ENCODE data around the gene NFATC3. TPM values are rescaled to one million over a fixed set of nuclear protein-coding genes. Genes with fewer than 3 reads are reported as not detected.
A peak's percentile ranks its signal among the peaks of the same experiment; 100 is the strongest.

NFATC3 gene
- total RNA-seq, 2 experiments from 2014 or later = 146 to 159 TPM

DNA sequence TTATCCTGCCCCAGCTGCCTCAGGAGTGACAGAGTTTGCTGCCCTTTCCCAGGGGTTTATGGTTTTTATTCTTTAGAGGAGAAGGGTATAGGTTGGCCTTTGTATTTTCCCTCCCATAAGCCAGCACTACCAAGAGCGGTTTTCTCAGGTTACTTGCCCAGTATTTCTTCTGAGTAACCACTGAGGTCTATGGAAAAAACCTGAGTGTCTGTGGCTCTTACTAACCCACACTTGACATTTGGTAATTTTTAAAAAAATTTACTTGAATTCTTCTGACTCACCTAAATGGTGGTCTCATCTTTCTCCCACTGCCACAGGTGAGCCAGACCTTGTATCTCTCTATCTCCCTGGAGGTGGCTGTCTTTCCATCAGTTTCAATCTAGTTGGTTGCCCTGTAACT, 185.2 kb downstream of the NFATC3 start:
- peaks cover 87% of the 10 kb centered on the region for H3K4me1 Mint-ChIP-seq
- POLR2A ChIA-PET = no interaction called here
- H3K9me3 Mint-ChIP-seq = no peaks in the 10 kb centered on the region
- H3K4me3 Mint-ChIP-seq = no peak overlapping the region
- DNase-seq = no peak
- H3K27ac Mint-ChIP-seq = peak overlapping the region; percentile 25
- H3K36me3 Mint-ChIP-seq (ENCODE audit: low read depth) = peaks cover 71% of the 10 kb centered on the region
- no peaks in the 10 kb centered on the region for H3K27me3 Mint-ChIP-seq
- CTCF ChIA-PET = interaction anchor here (1.1 to 3.5 kb wide), 4 partner anchors 9 to 42 kb away, joined by 4 to 15 read pairs (median 8); no protein-coding TSS in a partner anchor

- Mint-ChIP-seq H3K27me3 (no peaks in the 10 kb centered on the region), H3K4me1 (peaks cover 86% of the 10 kb centered on the region), H3K9me3 (no peaks in the 10 kb centered on the region), H3K36me3 (ENCODE audit: low read depth) (peaks cover 71% of the 10 kb centered on the region), H3K27ac (peak overlapping the region; percentile 94), H3K4me3 (peak overlapping the region; percentile 66)
- peak; percentile 69 for DNase-seq
- POLR2A ChIA-PET = no interaction called here
- CTCF ChIA-PET = interaction anchor here (1.0 to 3.3 kb wide), 7 partner anchors 9 to 56 kb away, joined by 3 to 16 read pairs (median 10); partner anchors contain the start of gene SLC7A6
Measured at GRCh38 chr16:68272507-68273209, 187.5 kb downstream of the NFATC3 start.

GRCh38 chr16:68273459-68273858, 188.3 kb downstream of the NFATC3 start:
- Mint-ChIP-seq H3K27ac (peak overlapping the region; percentile 94), H3K4me1 (peaks cover 79% of the 10 kb centered on the region), H3K9me3 (no peaks in the 10 kb centered on the region), H3K36me3 (ENCODE audit: low read depth) (peaks cover 65% of the 10 kb centered on the region), H3K4me3 (peak overlapping the region; percentile 66), H3K27me3 (no peaks in the 10 kb centered on the region)
- POLR2A ChIA-PET = no interaction called here
- CTCF ChIA-PET = interaction anchor here (1.3 to 3.3 kb wide), 5 partner anchors 10 to 26 kb away, joined by 3 to 16 read pairs (median 12); partner anchors contain the start of gene SLC7A6
- no peak for DNase-seq

- no peaks in the 10 kb centered on the region for H3K9me3 Mint-ChIP-seq
- peaks cover 65% of the 10 kb centered on the region for H3K36me3 Mint-ChIP-seq (ENCODE audit: low read depth)
- peak overlapping the region; percentile 66 for H3K4me3 Mint-ChIP-seq
- CTCF ChIA-PET = interaction anchor here (1.3 to 3.6 kb wide), 6 partner anchors 10 to 26 kb away, joined by 3 to 16 read pairs (median 12); partner anchors contain the start of gene SLC7A6
- no peaks in the 10 kb centered on the region for H3K27me3 Mint-ChIP-seq
- POLR2A ChIA-PET = no interaction called here
- no peak for DNase-seq
- H3K4me1 Mint-ChIP-seq = peaks cover 76% of the 10 kb centered on the region
- H3K27ac Mint-ChIP-seq = peak overlapping the region; percentile 94
Measured at GRCh38 chr16:68273896-68274295, 188.7 kb downstream of the NFATC3 start.

- Mint-ChIP-seq H3K36me3 (ENCODE audit: low read depth) (peaks cover 64% of the 10 kb centered on the region), H3K27me3 (no peaks in the 10 kb centered on the region), H3K27ac (peak overlapping the region; percentile 94), H3K9me3 (no peaks in the 10 kb centered on the region), H3K4me1 (peaks cover 74% of the 10 kb centered on the region), H3K4me3 (no peak overlapping the region)
- POLR2A ChIA-PET = interaction anchor here (0.7 kb wide), 1 partner anchor 15 kb away, joined by 3 read pairs; no protein-coding TSS in a partner anchor
- DNase-seq = no peak
- CTCF ChIA-PET = interaction anchor here (1.4 to 3.6 kb wide), 6 partner anchors 10 to 25 kb away, joined by 3 to 16 read pairs (median 12); partner anchors contain the start of gene SLC7A6
Measured at GRCh38 chr16:68274441-68274840, 189.3 kb downstream of the NFATC3 start.

DNA sequence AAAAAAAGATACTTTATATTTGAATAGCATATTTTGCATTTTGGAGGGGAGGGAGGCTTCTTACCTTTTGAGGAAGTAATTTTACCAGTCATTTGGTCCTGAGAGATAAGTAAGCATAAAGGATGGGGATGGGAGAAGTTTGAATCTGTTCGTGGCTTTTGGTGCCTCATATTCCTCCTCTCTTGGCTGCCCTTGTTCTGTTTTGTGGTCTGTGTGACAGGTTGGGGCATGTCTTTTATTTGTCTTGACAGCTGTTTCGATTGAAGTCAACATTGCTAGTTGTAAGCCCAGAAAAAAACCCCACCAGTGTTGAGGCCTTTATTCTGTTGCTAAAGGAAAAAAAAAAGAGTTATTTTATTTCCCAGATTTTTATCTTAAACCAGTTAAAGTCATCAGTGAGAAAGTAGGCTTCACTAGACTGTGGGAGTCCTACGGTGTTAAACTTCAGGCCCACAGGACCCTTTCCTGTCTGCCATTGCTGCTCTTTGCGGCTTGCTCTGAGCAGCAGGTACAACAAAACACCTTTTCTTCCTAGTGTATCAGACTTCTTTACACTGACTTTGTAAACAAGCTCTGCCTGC, 190.5 kb downstream of the NFATC3 start:
- peak overlapping the region; percentile 49 for H3K4me3 Mint-ChIP-seq
- ChIA-PET CTCF (interaction anchor here (1.1 to 3.6 kb wide), 7 partner anchors 12 to 24 kb away, joined by 3 to 16 read pairs (median 10); partner anchors contain the start of gene SLC7A6), POLR2A (interaction anchor here (1.0 kb wide), 1 partner anchor 14 kb away, joined by 3 read pairs; no protein-coding TSS in a partner anchor)
- DNase-seq = peak; percentile 73
- no peaks in the 10 kb centered on the region for H3K27me3 Mint-ChIP-seq
- H3K9me3 Mint-ChIP-seq = no peaks in the 10 kb centered on the region
- peaks cover 72% of the 10 kb centered on the region for H3K4me1 Mint-ChIP-seq
- H3K36me3 Mint-ChIP-seq (ENCODE audit: low read depth) = peaks cover 63% of the 10 kb centered on the region
- H3K27ac Mint-ChIP-seq = peak overlapping the region; percentile 94

DNA sequence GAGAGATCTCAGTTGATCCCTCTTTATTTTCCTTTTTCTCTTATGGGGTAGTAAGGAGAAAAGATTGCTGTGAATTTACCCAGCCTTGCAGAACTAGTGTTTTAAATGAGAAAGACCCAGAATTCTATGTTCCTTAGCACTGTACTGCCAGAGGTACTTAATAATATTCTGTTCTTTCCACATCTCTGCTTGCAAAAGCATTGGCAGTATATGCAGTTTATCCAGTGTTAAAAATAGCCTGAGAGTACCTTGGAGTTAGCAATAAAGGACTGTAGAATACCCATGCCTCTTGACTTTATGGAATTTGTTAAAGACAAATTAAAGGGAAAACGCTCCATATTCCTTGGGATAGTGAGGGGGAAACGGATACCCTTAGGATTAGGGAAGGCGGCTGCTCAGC, 191.1 kb downstream of the NFATC3 start:
- DNase-seq = no peak
- H3K36me3 Mint-ChIP-seq (ENCODE audit: low read depth) = peaks cover 64% of the 10 kb centered on the region
- no peaks in the 10 kb centered on the region for H3K9me3 Mint-ChIP-seq
- H3K4me1 Mint-ChIP-seq = peaks cover 73% of the 10 kb centered on the region
- H3K27ac Mint-ChIP-seq = peak overlapping the region; percentile 94
- ChIA-PET POLR2A (interaction anchor here (0.7 to 1.0 kb wide), 2 partner anchors 13 to 1362 kb away, joined by 3 read pairs; no protein-coding TSS in a partner anchor), CTCF (interaction anchor here (1.1 to 3.6 kb wide), 4 partner anchors 12 to 21 kb away, joined by 3 to 16 read pairs (median 10); partner anchors contain the start of gene SLC7A6)
- no peaks in the 10 kb centered on the region for H3K27me3 Mint-ChIP-seq
- H3K4me3 Mint-ChIP-seq = peak overlapping the region; percentile 49

Small RNA genes within 50 kb of the gene (microRNA-seq; reads per million reads assigned to microRNA genes)
- not detected for gene MIR6773 (ENCODE audit: borderline microRNAs expressed, borderline replicate concordance)

Other genes with a start within 250 kb of the NFATC3 start
- gene THAP11, start 243.1 kb upstream of the NFATC3 start, total RNA-seq = 10 to 100 TPM; 37.5 to 41.7 TPM
- gene NUTF2, start 238.4 kb upstream of the NFATC3 start, total RNA-seq = 100 to 1,000 TPM; 112 to 140 TPM
- 10 to 100 TPM; 62.1 to 64.0 TPM for gene CENPT, start 237.7 kb upstream of the NFATC3 start, total RNA-seq
- 100 to 1,000 TPM; 114 to 128 TPM for gene EDC4, start 212.3 kb upstream of the NFATC3 start, total RNA-seq
- gene NRN1L, start 200.5 kb upstream of the NFATC3 start, total RNA-seq = 1 to 10 TPM; 1.5 to 2.5 TPM
- gene PSKH1, start 192.1 kb upstream of the NFATC3 start, total RNA-seq = 10 to 100 TPM; 21.3 to 21.5 TPM
- gene CTRL, start 153.5 kb upstream of the NFATC3 start, total RNA-seq = 1 to 10 TPM; 7.2 to 9.4 TPM
- 100 to 1,000 TPM; 214 to 288 TPM for gene PSMB10, start 148.5 kb upstream of the NFATC3 start, total RNA-seq
- 10 to 100 TPM; 12.9 to 15.3 TPM for gene LCAT, start 141.2 kb upstream of the NFATC3 start, total RNA-seq
- 10 to 100 TPM; 27.1 to 29.5 TPM for gene SLC12A4, start 116.7 kb upstream of the NFATC3 start, total RNA-seq
- gene DPEP3, start 104.9 kb upstream of the NFATC3 start, total RNA-seq = under 1 TPM; 0.10 TPM
- gene DPEP2, start 85.9 kb upstream of the NFATC3 start, total RNA-seq = 10 to 100 TPM; 12.4 to 14.2 TPM
- not detected for gene DPEP2NB, start 69.5 kb upstream of the NFATC3 start, total RNA-seq
- 10 to 100 TPM; 12.9 to 14.4 TPM for gene DDX28, start 62.1 kb upstream of the NFATC3 start, total RNA-seq
- gene DUS2, start 62.1 kb upstream of the NFATC3 start, total RNA-seq = 10 to 100 TPM; 21.5 to 23.4 TPM
- gene ESRP2, start 150.8 kb downstream of the NFATC3 start, total RNA-seq = under 1 TPM in 1 of 2 experiments, not detected in 1; 0.08 TPM
- 10 to 100 TPM in 1 of 2 experiments, 1 to 10 TPM in 1; 8.4 to 10.1 TPM for gene PLA2G15, start 160.0 kb downstream of the NFATC3 start, total RNA-seq
- gene SLC7A6, start 179.2 kb downstream of the NFATC3 start, total RNA-seq = 100 to 1,000 TPM; 116 to 130 TPM
- 10 to 100 TPM; 25.9 to 28.6 TPM for gene SLC7A6OS, start 225.6 kb downstream of the NFATC3 start, total RNA-seq
- gene PRMT7, start 225.6 kb downstream of the NFATC3 start, total RNA-seq = 10 to 100 TPM; 76.9 TPM

All from activated CD4-positive, alpha-beta T cell treated with anti-CD3 and anti-CD28 coated beads, Interleukin-2, amount 10 ng/mL, durations not matched to agents 7 days and 5 days (primary cell).